Measurements from ENCODE around the gene PTK7.
A peak's percentile ranks its signal among the peaks of the same experiment; 100 is the strongest.

Gene PTK7

DNA sequence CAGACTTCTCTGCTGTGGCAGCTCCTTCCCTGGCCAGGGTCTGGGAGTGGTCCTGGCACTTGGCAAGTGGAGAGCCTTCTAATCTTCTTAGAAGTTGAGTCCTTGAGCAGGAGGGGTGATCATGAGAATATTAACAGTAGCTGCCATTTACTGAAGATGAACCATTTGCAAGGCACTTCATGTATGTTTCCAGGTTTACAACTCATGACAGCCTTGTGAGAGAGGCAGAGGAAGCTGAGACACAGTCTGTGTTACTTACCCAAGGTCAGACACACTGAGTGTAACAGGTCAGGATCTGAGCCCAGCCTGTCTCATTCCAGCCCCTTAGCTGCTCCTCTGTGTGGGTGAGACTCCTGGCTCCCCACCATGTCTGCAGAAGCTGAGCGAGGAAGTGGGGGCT is 49.4 kb downstream of the PTK7 start:
- H3K4ac ChIP-seq (ENCODE audit: low read depth, low read length): peak overlapping the region; percentile 78

DNA sequence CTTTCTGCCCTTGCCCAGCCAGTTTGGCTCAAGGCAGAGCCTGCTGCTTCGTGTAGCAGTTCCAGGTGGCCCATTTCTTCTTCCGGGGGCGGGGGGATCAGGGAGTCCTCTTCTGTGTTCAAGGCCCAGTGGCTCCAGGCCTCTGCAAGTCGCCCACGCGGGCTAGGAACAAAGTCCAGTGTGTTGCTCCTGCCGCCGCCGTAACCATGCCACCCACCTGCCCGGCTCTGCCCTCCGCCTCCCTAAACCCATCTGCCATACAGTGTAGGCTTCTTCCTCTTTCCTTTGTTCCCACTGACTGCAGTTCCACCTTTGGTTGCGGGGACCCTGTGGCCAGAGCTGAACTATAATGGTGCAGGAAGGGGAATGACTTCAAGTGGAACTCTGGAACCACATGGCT is 51.1 kb downstream of the PTK7 start:
- Histone ChIP-seq H3K18ac (ENCODE audit: low read length) (peak overlapping the region; percentile 32), H2AFZ (ENCODE audit: insufficient read depth, low read length, poor library complexity) (no peak overlapping the region), H3K14ac (ENCODE audit: low read length) (peak overlapping the region; percentile 90), H3K4me1 (ENCODE audit: control insufficient read depth in 1 of 2, insufficient read depth in 2 of 2, low read length in 2 of 2) (peaks cover 46 to 56% of the 10 kb centered on the region in 2 experiments), H4K12ac (ENCODE audit: low read depth, low read length) (peak overlapping the region; percentile 23), H3K36me3 (ENCODE audit: control insufficient read depth in 1 of 2, insufficient read depth in 2 of 2, low read length in 2 of 2) (peaks cover 31 to 32% of the 10 kb centered on the region in 2 experiments), H4K91ac (ENCODE audit: low read depth, low read length) (peak overlapping the region; percentile 95), H3K4me2 (ENCODE audit: low read length) (no peak overlapping the region), H3K4ac (ENCODE audit: low read depth, low read length) (peak overlapping the region; percentile 93), H3K9ac (ENCODE audit: low read length) (no peak overlapping the region), H3K27ac (ENCODE audit: low read depth, low read length) (peak overlapping the region; percentile 99), H3K79me1 (ENCODE audit: low read length) (peaks cover 51% of the 10 kb centered on the region), H4K8ac (ENCODE audit: low read depth, low read length) (peak overlapping the region; percentile 39), H3K27me3 (ENCODE audit: insufficient read depth, low read length) (no peaks in the 10 kb centered on the region), H3K4me3 (ENCODE audit: low read depth, low read length) (no peak overlapping the region), H2BK12ac (ENCODE audit: low read length) (peak overlapping the region; percentile 81), H2AK5ac (ENCODE audit: low read length) (peak overlapping the region; percentile 16), H3K9me3 (ENCODE audit: insufficient read depth, low read depth, low read length) (no peaks in the 10 kb centered on the region), H3K79me2 (ENCODE audit: control insufficient read depth, insufficient read depth, low read length, poor library complexity) (peaks cover 42% of the 10 kb centered on the region), H2BK5ac (ENCODE audit: low read depth, low read length, poor library complexity) (peak overlapping the region; percentile 93), H3K23ac (ENCODE audit: low read length) (no peak overlapping the region), H2BK120ac (ENCODE audit: insufficient read depth, low read length, poor library complexity) (peak overlapping the region; percentile 49)
- WGBS (ENCODE audit: extremely low coverage, insufficient coverage, insufficient read length): no CpG with 5 or more reads among the region's 12 CpGs
- DNase-seq: no peak

More for the DNA sequence above, 49.4 kb downstream of the PTK7 start:
- H3K27me3 ChIP-seq (ENCODE audit: insufficient read depth, low read length): no peaks in the 10 kb centered on the region
- H3K14ac ChIP-seq (ENCODE audit: low read length): peak overlapping the region; percentile 72
- peak overlapping the region; percentile 6 for H3K9ac ChIP-seq (ENCODE audit: low read length)
- H4K8ac ChIP-seq (ENCODE audit: low read depth, low read length): peak overlapping the region; percentile 64
- peaks cover 63% of the 10 kb centered on the region for H3K79me1 ChIP-seq (ENCODE audit: low read length)
- peak overlapping the region; percentile 97 for H2BK120ac ChIP-seq (ENCODE audit: insufficient read depth, low read length, poor library complexity)
- peaks cover 59 to 71% of the 10 kb centered on the region in 2 experiments for H3K4me1 ChIP-seq (ENCODE audit: control insufficient read depth in 1 of 2, insufficient read depth in 2 of 2, low read length in 2 of 2)
- H3K18ac ChIP-seq (ENCODE audit: low read length): peak overlapping the region; percentile 82
- DNase-seq: no peak
- peaks cover 17 to 18% of the 10 kb centered on the region in 2 experiments for H3K36me3 ChIP-seq (ENCODE audit: control insufficient read depth in 1 of 2, insufficient read depth in 2 of 2, low read length in 2 of 2)
- no CpG with 5 or more reads among the region's 1 CpG for WGBS (ENCODE audit: extremely low coverage, insufficient coverage, insufficient read length)
- H3K9me3 ChIP-seq (ENCODE audit: insufficient read depth, low read depth, low read length): no peaks in the 10 kb centered on the region
- peak overlapping the region; percentile 60 for H2AK5ac ChIP-seq (ENCODE audit: low read length)
- H4K91ac ChIP-seq (ENCODE audit: low read depth, low read length): peak overlapping the region; percentile 95
- peaks cover 50% of the 10 kb centered on the region for H3K79me2 ChIP-seq (ENCODE audit: control insufficient read depth, insufficient read depth, low read length, poor library complexity)
- H3K4me3 ChIP-seq (ENCODE audit: low read depth, low read length): no peak overlapping the region
- H2BK12ac ChIP-seq (ENCODE audit: low read length): peak overlapping the region; percentile 37
- H3K4me2 ChIP-seq (ENCODE audit: low read length): peak overlapping the region; percentile 47
- no peak overlapping the region for H2AFZ ChIP-seq (ENCODE audit: insufficient read depth, low read length, poor library complexity)
- H3K23ac ChIP-seq (ENCODE audit: low read length): no peak overlapping the region
- peak overlapping the region; percentile 99 for H3K27ac ChIP-seq (ENCODE audit: low read depth, low read length)
- peak overlapping the region; percentile 93 for H2BK5ac ChIP-seq (ENCODE audit: low read depth, low read length, poor library complexity)
- no peak overlapping the region for H4K12ac ChIP-seq (ENCODE audit: low read depth, low read length)

DNA sequence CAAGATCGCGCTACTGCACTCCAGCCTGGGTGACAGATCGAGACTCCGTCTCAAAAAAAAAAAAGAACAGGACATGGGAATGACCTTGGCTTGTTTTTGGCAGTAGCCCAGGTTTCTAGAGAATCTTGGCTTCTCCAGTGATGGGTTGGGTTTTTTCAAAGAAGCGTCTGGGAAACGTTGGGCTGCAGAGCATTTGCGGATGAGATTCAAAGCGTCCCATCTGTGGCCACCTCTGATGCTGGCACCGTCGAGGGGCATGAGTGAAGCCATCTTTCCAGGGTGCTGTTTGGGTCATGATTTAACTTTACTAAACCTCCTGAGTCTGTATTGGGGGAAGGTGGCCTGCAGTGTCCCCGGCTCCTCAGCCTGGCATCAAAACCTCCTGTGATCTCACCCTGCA is 51.8 kb downstream of the PTK7 start:
- Histone ChIP-seq H3K4ac (ENCODE audit: low read depth, low read length) (peak overlapping the region; percentile 61), H4K8ac (ENCODE audit: low read depth, low read length) (no peak overlapping the region), H2AFZ (ENCODE audit: insufficient read depth, low read length, poor library complexity) (no peak overlapping the region), H3K36me3 (ENCODE audit: control insufficient read depth in 1 of 2, insufficient read depth in 2 of 2, low read length in 2 of 2) (peaks cover 37 to 39% of the 10 kb centered on the region in 2 experiments), H3K27ac (ENCODE audit: low read depth, low read length) (no peak overlapping the region), H2BK120ac (ENCODE audit: insufficient read depth, low read length, poor library complexity) (no peak overlapping the region), H3K4me3 (ENCODE audit: low read depth, low read length) (no peak overlapping the region), H3K18ac (ENCODE audit: low read length) (peak overlapping the region; percentile 44), H2BK12ac (ENCODE audit: low read length) (no peak overlapping the region), H3K4me1 (ENCODE audit: control insufficient read depth in 1 of 2, insufficient read depth in 2 of 2, low read length in 2 of 2) (peaks cover 40 to 50% of the 10 kb centered on the region in 2 experiments), H4K91ac (ENCODE audit: low read depth, low read length) (no peak overlapping the region), H4K12ac (ENCODE audit: low read depth, low read length) (no peak overlapping the region), H2BK5ac (ENCODE audit: low read depth, low read length, poor library complexity) (no peak overlapping the region), H3K79me1 (ENCODE audit: low read length) (peaks cover 44% of the 10 kb centered on the region), H3K23ac (ENCODE audit: low read length) (no peak overlapping the region), H3K9ac (ENCODE audit: low read length) (no peak overlapping the region), H2AK5ac (ENCODE audit: low read length) (no peak overlapping the region), H3K79me2 (ENCODE audit: control insufficient read depth, insufficient read depth, low read length, poor library complexity) (peaks cover 37% of the 10 kb centered on the region), H3K14ac (ENCODE audit: low read length) (no peak overlapping the region), H3K4me2 (ENCODE audit: low read length) (no peak overlapping the region), H3K9me3 (ENCODE audit: insufficient read depth, low read depth, low read length) (peaks cover 2% of the 10 kb centered on the region), H3K27me3 (ENCODE audit: insufficient read depth, low read length) (no peaks in the 10 kb centered on the region)
- no peak for DNase-seq
- WGBS (ENCODE audit: extremely low coverage, insufficient coverage, insufficient read length): no CpG with 5 or more reads among the region's 11 CpGs

DNA sequence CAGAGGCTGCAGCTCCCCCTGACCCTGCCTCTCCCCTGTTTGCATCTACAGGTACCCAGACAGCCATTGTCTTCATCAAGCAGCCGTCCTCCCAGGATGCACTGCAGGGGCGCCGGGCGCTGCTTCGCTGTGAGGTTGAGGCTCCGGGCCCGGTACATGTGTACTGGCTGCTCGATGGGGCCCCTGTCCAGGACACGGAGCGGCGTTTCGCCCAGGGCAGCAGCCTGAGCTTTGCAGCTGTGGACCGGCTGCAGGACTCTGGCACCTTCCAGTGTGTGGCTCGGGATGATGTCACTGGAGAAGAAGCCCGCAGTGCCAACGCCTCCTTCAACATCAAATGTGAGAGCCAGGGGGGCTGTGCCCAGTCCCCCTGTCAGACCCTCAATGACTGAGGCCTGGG is 52.8 kb downstream of the PTK7 start:
- peak overlapping the region; percentile 38 for H4K91ac ChIP-seq (ENCODE audit: low read depth, low read length)
- H4K8ac ChIP-seq (ENCODE audit: low read depth, low read length): no peak overlapping the region
- H2BK120ac ChIP-seq (ENCODE audit: insufficient read depth, low read length, poor library complexity): no peak overlapping the region
- H4K12ac ChIP-seq (ENCODE audit: low read depth, low read length): no peak overlapping the region
- no peak overlapping the region for H3K27ac ChIP-seq (ENCODE audit: low read depth, low read length)
- DNase-seq: no peak
- H2BK5ac ChIP-seq (ENCODE audit: low read depth, low read length, poor library complexity): no peak overlapping the region
- peak overlapping the region; percentile 26 for H2BK12ac ChIP-seq (ENCODE audit: low read length)
- peaks cover 2% of the 10 kb centered on the region for H3K9me3 ChIP-seq (ENCODE audit: insufficient read depth, low read depth, low read length)
- peak overlapping the region; percentile 12 for H2AK5ac ChIP-seq (ENCODE audit: low read length)
- H3K79me2 ChIP-seq (ENCODE audit: control insufficient read depth, insufficient read depth, low read length, poor library complexity): peaks cover 30% of the 10 kb centered on the region
- no CpG with 5 or more reads among the region's 16 CpGs for WGBS (ENCODE audit: extremely low coverage, insufficient coverage, insufficient read length)
- H3K4ac ChIP-seq (ENCODE audit: low read depth, low read length): peak overlapping the region; percentile 53
- peaks cover 30 to 39% of the 10 kb centered on the region in 2 experiments for H3K4me1 ChIP-seq (ENCODE audit: control insufficient read depth in 1 of 2, insufficient read depth in 2 of 2, low read length in 2 of 2)
- peaks cover 40 to 42% of the 10 kb centered on the region in 2 experiments for H3K36me3 ChIP-seq (ENCODE audit: control insufficient read depth in 1 of 2, insufficient read depth in 2 of 2, low read length in 2 of 2)
- H2AFZ ChIP-seq (ENCODE audit: insufficient read depth, low read length, poor library complexity): no peak overlapping the region
- H3K27me3 ChIP-seq (ENCODE audit: insufficient read depth, low read length): no peaks in the 10 kb centered on the region
- no peak overlapping the region for H3K9ac ChIP-seq (ENCODE audit: low read length)
- no peak overlapping the region for H3K4me3 ChIP-seq (ENCODE audit: low read depth, low read length)
- no peak overlapping the region for H3K4me2 ChIP-seq (ENCODE audit: low read length)
- peaks cover 34% of the 10 kb centered on the region for H3K79me1 ChIP-seq (ENCODE audit: low read length)
- H3K14ac ChIP-seq (ENCODE audit: low read length): peak overlapping the region; percentile 45
- H3K18ac ChIP-seq (ENCODE audit: low read length): peak overlapping the region; percentile 64
- no peak overlapping the region for H3K23ac ChIP-seq (ENCODE audit: low read length)

Data from trophoblast cell (in vitro differentiated cells and primary cell).